DOHH2 (cell line): ENCODE measurements around the gene KIAA1549.

Experiments
- EZH2phosphoT487 ChIP-seq: fragments of 200-600 bp; sonication (generic); IDR thresholded peaks from 2 replicates; pipeline ENCODE4 v1.6.1; 2017; ENCODE audit warnings: borderline replicate concordance, mild to moderate bottlenecking, antibody characterized with exemption, low read length, moderate library complexity, mixed read lengths
- TF ChIP-seq, protein P1 (sequence below): fragments of 200-600 bp; sonication (generic); IDR thresholded peaks from one replicate; pipeline ENCODE4 v1.5.1; 2014; ENCODE audit warnings: antibody characterized with exemption, mild to moderate bottlenecking, low read depth, low read length; ENCODE audit not compliant: poor library complexity, severe bottlenecking

GRCh38 chr7:138911007-138911406, 70.2 kb downstream of the KIAA1549 start:
- TF ChIP-seq, protein P1, sequence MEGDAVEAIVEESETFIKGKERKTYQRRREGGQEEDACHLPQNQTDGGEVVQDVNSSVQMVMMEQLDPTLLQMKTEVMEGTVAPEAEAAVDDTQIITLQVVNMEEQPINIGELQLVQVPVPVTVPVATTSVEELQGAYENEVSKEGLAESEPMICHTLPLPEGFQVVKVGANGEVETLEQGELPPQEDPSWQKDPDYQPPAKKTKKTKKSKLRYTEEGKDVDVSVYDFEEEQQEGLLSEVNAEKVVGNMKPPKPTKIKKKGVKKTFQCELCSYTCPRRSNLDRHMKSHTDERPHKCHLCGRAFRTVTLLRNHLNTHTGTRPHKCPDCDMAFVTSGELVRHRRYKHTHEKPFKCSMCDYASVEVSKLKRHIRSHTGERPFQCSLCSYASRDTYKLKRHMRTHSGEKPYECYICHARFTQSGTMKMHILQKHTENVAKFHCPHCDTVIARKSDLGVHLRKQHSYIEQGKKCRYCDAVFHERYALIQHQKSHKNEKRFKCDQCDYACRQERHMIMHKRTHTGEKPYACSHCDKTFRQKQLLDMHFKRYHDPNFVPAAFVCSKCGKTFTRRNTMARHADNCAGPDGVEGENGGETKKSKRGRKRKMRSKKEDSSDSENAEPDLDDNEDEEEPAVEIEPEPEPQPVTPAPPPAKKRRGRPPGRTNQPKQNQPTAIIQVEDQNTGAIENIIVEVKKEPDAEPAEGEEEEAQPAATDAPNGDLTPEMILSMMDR: no peak
- TF ChIP-seq EZH2phosphoT487: no peak
